H1 (cell line): Measurements from ENCODE around the gene TNIP3. TPM values are rescaled to one million over a fixed set of nuclear protein-coding genes. Genes with fewer than 3 reads are reported as not detected.

ENCODE experiments used
- CTCF ChIA-PET: fragments of 300-600 bp; sonication (Branson Sonifier 250); formaldehyde crosslinking; loops from one replicate; lab custom pipeline; 2021; ENCODE audit not compliant: partially characterized antibody; lab: Charles Lee
- POLR2A ChIA-PET: fragments of 300-600 bp; sonication (Branson Sonifier 250); formaldehyde crosslinking; loops from one replicate; lab custom pipeline; 2021; ENCODE audit warnings: inconsistent platforms; ENCODE audit not compliant: partially characterized antibody; lab: Charles Lee
- DNase-seq, 2 experiments: peaks; one replicate each; pipeline versions ENCODE4 v3.0.0 to v3.0.0-alpha.2; 2010 to 2022; ENCODE audit warnings: low spot score in 2 of 2, low read depth in 1 of 2, mixed read lengths in 1 of 2
- FAIRE-seq: peaks from 2 replicates; lab custom pipeline; 2011; peaks lifted over from hg19 to GRCh38; lab: Jason Lieb, UNC
- H2AFZ ChIP-seq: 2 replicates; pipeline ENCODE4 v1.8.1; 2012; ENCODE audit warnings: low read length, inconsistent platforms
- H2AK5ac ChIP-seq: 2 replicates; pipeline ENCODE4 v1.6.1; 2013; ENCODE audit warnings: low read depth, low read length
- H2BK120ac ChIP-seq: replicated peaks from 2 replicates; pipeline ENCODE3; 2013; ENCODE audit warnings: low read depth, low read length, inconsistent platforms
- H2BK12ac ChIP-seq: 2 replicates; pipeline ENCODE4 v1.6.1; 2013; ENCODE audit warnings: low read depth, low read length
- H2BK15ac ChIP-seq: 2 replicates; pipeline ENCODE4 v1.6.1; 2013; ENCODE audit warnings: low read length
- H2BK20ac ChIP-seq: 2 replicates; pipeline ENCODE4 v1.6.1; 2013; ENCODE audit warnings: low read length
- H2BK5ac ChIP-seq: 2 replicates; pipeline ENCODE4 v1.6.1; 2013; ENCODE audit warnings: low read depth, low read length
- H3K14ac ChIP-seq: 2 replicates; pipeline ENCODE4 v1.6.1; 2013; ENCODE audit warnings: inconsistent platforms; ENCODE audit not compliant: insufficient read length
- H3K18ac ChIP-seq: 2 replicates; pipeline ENCODE4 v1.6.1; 2013; ENCODE audit warnings: low read length; ENCODE audit errors: extremely low read depth
- H3K23ac ChIP-seq: 2 replicates; pipeline ENCODE4 v1.6.1; 2013; ENCODE audit warnings: inconsistent platforms; ENCODE audit not compliant: insufficient read length
- H3K23me2 ChIP-seq: 2 replicates; pipeline ENCODE4 v1.6.1; 2013; ENCODE audit warnings: low read depth, low read length
- H3K27ac ChIP-seq: 2 replicates; pipeline ENCODE4 v1.6.1; 2011; ENCODE audit warnings: low read depth, low read length, inconsistent platforms
- H3K27me3 ChIP-seq, 4 experiments: replicated peaks in 1 of 4; 1 replicate in 1 of 4; 2 replicates in 3 of 4; pipeline versions ENCODE4 v1.6.1 to v1.8.1; 2011 to 2013; ENCODE audit warnings: low read length in 3 of 4, mild to moderate bottlenecking in 3 of 4, inconsistent platforms in 2 of 4, mixed read lengths in 2 of 4, moderate library complexity in 1 of 4; ENCODE audit not compliant: control insufficient read depth in 3 of 4, insufficient read depth in 3 of 4; ENCODE audit errors: extremely low read depth in 1 of 4
- H3K36me3 ChIP-seq, 4 experiments: 2 replicates each; pipeline versions ENCODE4 v1.6.1 to v1.8.1; 2011 to 2013; ENCODE audit warnings: mild to moderate bottlenecking in 4 of 4, low read length in 3 of 4, moderate library complexity in 2 of 4, control low read depth in 1 of 4, inconsistent platforms in 1 of 4; ENCODE audit not compliant: insufficient read depth in 4 of 4, control insufficient read depth in 2 of 4
- H3K4ac ChIP-seq: replicated peaks from 2 replicates; pipeline ENCODE3; 2013; ENCODE audit warnings: low read length, low read depth, mixed read lengths, inconsistent platforms; ENCODE audit not compliant: insufficient read length
- H3K4me1 ChIP-seq, 4 experiments: replicated peaks in 1 of 4; 1 replicate in 1 of 4; 2 replicates in 3 of 4; pipeline versions ENCODE4 v1.6.1 to v1.8.1; 2011 to 2013; ENCODE audit warnings: low read length in 3 of 4, inconsistent platforms in 2 of 4, mixed read lengths in 1 of 4; ENCODE audit not compliant: insufficient read depth in 4 of 4, control insufficient read depth in 3 of 4
- H3K4me2 ChIP-seq, 2 experiments: 2 replicates each; pipeline versions ENCODE4 v1.6.1 to v1.8.1; 2011 to 2013; ENCODE audit warnings: low read depth in 2 of 2, low read length in 2 of 2, control low read depth in 1 of 2, inconsistent platforms in 1 of 2, mild to moderate bottlenecking in 1 of 2; ENCODE audit not compliant: insufficient read depth in 1 of 2
- H3K4me3 ChIP-seq, 4 experiments: fragments of 200-600, 300-600 bp in 1 of 4; sonication (generic), shearing (Covaris generic), sonication (Bioruptor Twin) in 1 of 4; 2 replicates each; pipeline versions ENCODE4 v1.5.1 to v1.8.1; 2011 to 2016; ENCODE audit warnings: low read length in 4 of 4, low read depth in 3 of 4, control low read depth in 2 of 4, inconsistent platforms in 2 of 4, mild to moderate bottlenecking in 2 of 4, mixed read lengths in 1 of 4, moderate library complexity in 1 of 4; ENCODE audit not compliant: insufficient read depth in 2 of 4; ENCODE audit errors: extremely low read depth in 1 of 4
- H3K56ac ChIP-seq: replicated peaks from 2 replicates; pipeline ENCODE3; 2013; ENCODE audit warnings: low read depth, mild to moderate bottlenecking, mixed read lengths, low read length, inconsistent platforms; ENCODE audit not compliant: insufficient read length
- H3K79me1 ChIP-seq: 2 replicates; pipeline ENCODE4 v1.6.1; 2013; ENCODE audit warnings: low read depth, low read length, control low read depth
- H3K79me2 ChIP-seq, 2 experiments: 2 replicates each; pipeline versions ENCODE4 v1.6.1 to v1.8.1; 2012 to 2013; ENCODE audit warnings: low read length in 2 of 2, mild to moderate bottlenecking in 2 of 2, inconsistent platforms in 1 of 2; ENCODE audit not compliant: insufficient read depth in 2 of 2, control insufficient read depth in 1 of 2
- H3K9ac ChIP-seq, 4 experiments: replicated peaks in 1 of 4; 1 replicate in 1 of 4; 2 replicates in 3 of 4; pipeline versions ENCODE4 v1.6.1 to v1.8.1; 2011 to 2013; ENCODE audit warnings: low read depth in 3 of 4, low read length in 3 of 4, control low read depth in 2 of 4, mild to moderate bottlenecking in 2 of 4, moderate library complexity in 2 of 4, inconsistent platforms in 1 of 4; ENCODE audit errors: extremely low read depth in 1 of 4
- H3K9me3 ChIP-seq, 2 experiments: 2 replicates each; pipeline versions ENCODE4 v1.6.1 to v1.8.1; 2012 to 2013; ENCODE audit warnings: mild to moderate bottlenecking in 2 of 2, moderate library complexity in 2 of 2, control low read depth in 1 of 2, inconsistent platforms in 1 of 2, low read depth in 1 of 2, low read length in 1 of 2, mixed read lengths in 1 of 2; ENCODE audit not compliant: insufficient read depth in 2 of 2
- H4K20me1 ChIP-seq, 2 experiments: replicated peaks in 1 of 2; 2 replicates each; pipeline versions ENCODE3 to v1.8.1; 2011 to 2013; ENCODE audit warnings: inconsistent platforms in 2 of 2, low read length in 2 of 2, mild to moderate bottlenecking in 1 of 2; ENCODE audit not compliant: insufficient read depth in 2 of 2, control insufficient read depth in 1 of 2
- H4K5ac ChIP-seq: 2 replicates; pipeline ENCODE4 v1.6.1; 2013; ENCODE audit warnings: low read length, low read depth, mixed read lengths, inconsistent platforms; ENCODE audit not compliant: insufficient read length
- H4K8ac ChIP-seq: 2 replicates; pipeline ENCODE4 v1.8.0; 2013; ENCODE audit warnings: mild to moderate bottlenecking, moderate library complexity, low read length, inconsistent platforms; ENCODE audit not compliant: insufficient read depth; ENCODE audit errors: extremely low read depth
- H4K91ac ChIP-seq: replicated peaks from 2 replicates; pipeline ENCODE3; 2013; ENCODE audit warnings: low read length, mixed read lengths, inconsistent platforms; ENCODE audit not compliant: insufficient read length
- SP1 ChIP-seq: IDR thresholded peaks from 2 replicates; pipeline ENCODE4 v1.6.1; 2011; ENCODE audit warnings: low read depth, low read length
- WGBS, 2 experiments: shearing (Covaris generic) in 1 of 2; methylation state at CpG; one replicate each; pipeline versions ENCODE4 v1.1.6 to v1.1.7; 2013 to 2015; ENCODE audit warnings: low lambda C conversion rate in 2 of 2, mixed read lengths in 2 of 2, inconsistent platforms in 1 of 2, low coverage in 1 of 2, missing lambda C conversion rate in 1 of 2; ENCODE audit not compliant: insufficient replicate concordance in 2 of 2, insufficient coverage in 1 of 2, insufficient read length in 1 of 2; ENCODE audit errors: extremely low coverage in 1 of 2, missing lambda C conversion rate in 1 of 2; 5-methylcytosine and 5-hydroxymethylcytosine counted together
- polyA plus RNA-seq, 7 experiments: library from polyadenylated mRNA; depleted of rRNA in 3 of 7; stranded (reverse) in 5 of 7; unstranded in 2 of 7; fragments of >200 nt in 5 of 7; fragments of 200-250 nt in 2 of 7; gene quantifications; 1 replicate in 5 of 7; 2 replicates in 1 of 7; 4 replicates in 1 of 7; pipeline versions ENCODE4 v1.2.1 to v1.2.3, GENCODE V29; 2011 to 2013; ENCODE audit warnings: missing spikeins in 2 of 7, mixed read lengths in 2 of 7
- total RNA-seq: library from RNA; stranded (reverse); fragmentation: NEBNext Ultra II Directional; extraction: Animal tissue kit (Norgen Biotek cat#: 25700); gene quantifications from 2 replicates; pipeline ENCODE4 v1.2.1, GENCODE V29; 2021

The TNIP3 gene
- total and polyA plus RNA-seq, 2 of the 8 experiments (the other 6 are each of a cell fraction or from before 2014, with no cell fraction given) = not detected

GRCh38 chr4:121150486-121150885, 13.6 kb downstream of the TNIP3 start:
- Histone ChIP-seq H2AFZ (0 out of 2 replicates have a peak overlapping the region, but pooled peaks have one; percentile 24), H4K20me1 (no peaks in the 10 kb centered on the region), H3K27ac (no peak overlapping the region), H3K79me2 (no peaks in the 10 kb centered on the region), H3K9me3 (no peaks in the 10 kb centered on the region), H3K4ac (no peak overlapping the region), H3K27me3 (no peaks in the 10 kb centered on the region), H3K14ac (no peak overlapping the region), H4K5ac (no peak overlapping the region), H4K8ac (no peak overlapping the region), H2BK120ac (no peak overlapping the region), H3K36me3 (no peaks in the 10 kb centered on the region), H3K18ac (no peak overlapping the region), H2BK5ac (no peak overlapping the region), H3K4me1 (no peaks in the 10 kb centered on the region), H3K9ac (no peak overlapping the region), H2AK5ac (no peak overlapping the region), H2BK15ac (no peak overlapping the region), H4K91ac (no peak overlapping the region), H3K79me1 (no peaks in the 10 kb centered on the region), H3K23me2 (no peaks in the 10 kb centered on the region), H2BK12ac (no peak overlapping the region), H3K56ac (no peak overlapping the region), H3K4me2 (no peak overlapping the region), H2BK20ac (no peak overlapping the region), H3K23ac (no peak overlapping the region), H3K4me3 (no peak overlapping the region)
- WGBS, 2 experiments = 82% methylated on average over 1 of the region's 1 CpG; no CpG with 5 or more reads in 1 of the 2 experiments
- no peak for FAIRE-seq
- POLR2A ChIA-PET = no interaction called here
- DNase-seq = no peak
- CTCF ChIA-PET = no interaction called here
- no peak for TF ChIP-seq SP1
